Measurements from ENCODE around the gene KANSL1. TPM values are rescaled to one million over a fixed set of nuclear protein-coding genes. Genes with fewer than 3 reads are reported as not detected.

KANSL1 gene
- total RNA-seq, 4 donors from 2014 or later: 80.3 to 201 (median 146) TPM

GRCh38 chr17:46139432-46140210 is 53.6 kb downstream of the KANSL1 start:
- no peak overlapping the region for H3K27ac ChIP-seq
- intact Hi-C loops (cut with DNase I; ENCODE audit: low total_unique reads): no loop called here
- WGBS, 2 donors (ENCODE audit: low coverage in 1 of 2): 57 to 64% methylated on average over 5 of the region's 5 CpGs
- peaks cover 16 to 75% (median 42%) of the 10 kb centered on the region in 4 donors for H3K4me1 ChIP-seq
- TF ChIP-seq POLR2A (IDR thresholded peaks at IDR 0.05): no peak
- no peak for TF ChIP-seq EP300 (IDR thresholded peaks at IDR 0.05; ENCODE audit: low read depth)
- no peak for TF ChIP-seq POLR2AphosphoS5 (IDR thresholded peaks at IDR 0.05)
- TF ChIP-seq, protein P1, sequence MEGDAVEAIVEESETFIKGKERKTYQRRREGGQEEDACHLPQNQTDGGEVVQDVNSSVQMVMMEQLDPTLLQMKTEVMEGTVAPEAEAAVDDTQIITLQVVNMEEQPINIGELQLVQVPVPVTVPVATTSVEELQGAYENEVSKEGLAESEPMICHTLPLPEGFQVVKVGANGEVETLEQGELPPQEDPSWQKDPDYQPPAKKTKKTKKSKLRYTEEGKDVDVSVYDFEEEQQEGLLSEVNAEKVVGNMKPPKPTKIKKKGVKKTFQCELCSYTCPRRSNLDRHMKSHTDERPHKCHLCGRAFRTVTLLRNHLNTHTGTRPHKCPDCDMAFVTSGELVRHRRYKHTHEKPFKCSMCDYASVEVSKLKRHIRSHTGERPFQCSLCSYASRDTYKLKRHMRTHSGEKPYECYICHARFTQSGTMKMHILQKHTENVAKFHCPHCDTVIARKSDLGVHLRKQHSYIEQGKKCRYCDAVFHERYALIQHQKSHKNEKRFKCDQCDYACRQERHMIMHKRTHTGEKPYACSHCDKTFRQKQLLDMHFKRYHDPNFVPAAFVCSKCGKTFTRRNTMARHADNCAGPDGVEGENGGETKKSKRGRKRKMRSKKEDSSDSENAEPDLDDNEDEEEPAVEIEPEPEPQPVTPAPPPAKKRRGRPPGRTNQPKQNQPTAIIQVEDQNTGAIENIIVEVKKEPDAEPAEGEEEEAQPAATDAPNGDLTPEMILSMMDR (IDR thresholded peaks at IDR 0.05): no peak
- no peaks in the 10 kb centered on the region for H3K27me3 ChIP-seq
- H3K9me3 ChIP-seq: no peaks in the 10 kb centered on the region
- no peak for DNase-seq
- in situ Hi-C loops (cut with MboI; ENCODE audit: low pct_ligation_motif_present in 1 of 4, low pct_unique_long_range_greater_than_20kb in 1 of 4, low sequenced_read_pairs in 3 of 4): no loop called here
- no peaks in the 10 kb centered on the region for H3K36me3 ChIP-seq
- no peak overlapping the region for H3K4me3 ChIP-seq

DNA sequence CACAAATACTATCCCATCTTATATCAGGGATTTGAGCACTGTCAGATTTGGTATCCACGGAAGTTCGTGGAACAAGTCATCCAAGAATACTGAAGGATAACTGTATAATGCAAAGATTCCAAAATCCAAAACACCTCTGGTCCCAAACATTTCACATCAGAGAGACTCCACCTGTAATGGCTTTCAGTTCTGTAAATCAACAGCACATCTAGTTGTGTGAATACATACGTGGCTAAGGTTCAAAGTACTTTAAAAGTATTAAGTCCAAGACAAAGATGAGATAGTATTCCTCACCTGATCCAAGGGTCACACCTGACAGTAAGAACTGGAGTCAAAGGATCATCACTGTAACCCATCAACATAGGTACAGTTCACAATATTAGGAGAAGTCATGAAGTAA is 54.8 kb downstream of the KANSL1 start:
- DNase-seq: no peak
- WGBS, 2 donors (ENCODE audit: low coverage in 1 of 2): 67% methylated on average over 3 of the region's 3 CpGs
- H3K4me1 ChIP-seq: peaks cover 13 to 66% (median 36%) of the 10 kb centered on the region in 4 donors

DNA sequence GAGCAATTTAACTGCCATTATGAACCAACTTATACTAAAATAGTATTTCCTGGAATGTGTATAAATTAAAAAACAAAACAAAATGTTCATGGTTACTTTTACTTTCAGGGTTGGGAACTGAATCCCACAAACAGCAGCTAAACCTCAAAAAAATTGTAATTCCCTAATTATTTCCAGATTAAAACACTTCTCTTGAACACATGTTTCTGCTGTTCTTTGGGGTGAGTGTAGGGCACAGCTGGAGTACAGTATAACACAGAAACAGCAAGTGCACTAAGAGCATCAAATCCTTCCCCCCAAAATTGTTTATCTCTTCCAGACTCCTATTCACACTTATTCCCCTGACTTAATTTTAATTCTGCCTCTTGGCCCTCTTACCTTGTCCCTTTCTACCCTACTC is 56.4 kb downstream of the KANSL1 start:
- no peak for DNase-seq
- Histone ChIP-seq H3K27ac (no peak overlapping the region), H3K27me3 (no peaks in the 10 kb centered on the region), H3K36me3 (no peaks in the 10 kb centered on the region), H3K4me1 (peaks cover 13 to 54% (median 34%) of the 10 kb centered on the region in 4 donors), H3K9me3 (no peaks in the 10 kb centered on the region), H3K4me3 (no peak overlapping the region)
- TF ChIP-seq EP300 (IDR thresholded peaks at IDR 0.05; ENCODE audit: low read depth) (no peak), POLR2AphosphoS5 (IDR thresholded peaks at IDR 0.05) (no peak), POLR2A (IDR thresholded peaks at IDR 0.05) (no peak)
- TF ChIP-seq, protein P1 (IDR thresholded peaks at IDR 0.05): no peak
- in situ Hi-C loops (cut with MboI; ENCODE audit: low pct_ligation_motif_present in 1 of 4, low pct_unique_long_range_greater_than_20kb in 1 of 4, low sequenced_read_pairs in 3 of 4) (no loop called here), intact Hi-C loops (cut with DNase I; ENCODE audit: low total_unique reads) (no loop called here)

More for the DNA sequence above, 54.8 kb downstream of the KANSL1 start:
- Histone ChIP-seq H3K27ac (peak overlapping the region in 1 of 4 donors; percentile 0), H3K36me3 (no peaks in the 10 kb centered on the region), H3K27me3 (no peaks in the 10 kb centered on the region), H3K4me3 (no peak overlapping the region), H3K9me3 (no peaks in the 10 kb centered on the region)
- in situ Hi-C loops (cut with MboI; ENCODE audit: low pct_ligation_motif_present in 1 of 4, low pct_unique_long_range_greater_than_20kb in 1 of 4, low sequenced_read_pairs in 3 of 4): no loop called here
- intact Hi-C loops (cut with DNase I; ENCODE audit: low total_unique reads): no loop called here
- TF ChIP-seq, protein P1 (IDR thresholded peaks at IDR 0.05): no peak
- TF ChIP-seq POLR2AphosphoS5 (IDR thresholded peaks at IDR 0.05) (no peak), POLR2A (IDR thresholded peaks at IDR 0.05) (no peak), EP300 (IDR thresholded peaks at IDR 0.05; ENCODE audit: low read depth) (no peak)

GRCh38 chr17:46135879-46136563 is 57.2 kb downstream of the KANSL1 start:
- no peak for DNase-seq
- no peaks in the 10 kb centered on the region for H3K27me3 ChIP-seq
- H3K27ac ChIP-seq: no peak overlapping the region
- no peaks in the 10 kb centered on the region for H3K36me3 ChIP-seq
- intact Hi-C loops (cut with DNase I; ENCODE audit: low total_unique reads) (no loop called here), in situ Hi-C loops (cut with MboI; ENCODE audit: low pct_ligation_motif_present in 1 of 4, low pct_unique_long_range_greater_than_20kb in 1 of 4, low sequenced_read_pairs in 3 of 4) (no loop called here)
- H3K4me1 ChIP-seq: peaks cover 13 to 52% (median 29%) of the 10 kb centered on the region in 4 donors
- no peaks in the 10 kb centered on the region for H3K9me3 ChIP-seq
- no peak overlapping the region for H3K4me3 ChIP-seq
- 73 to 80% methylated on average over 2 to 3 of the region's 3 CpGs for WGBS, 2 donors (ENCODE audit: low coverage in 1 of 2)
- TF ChIP-seq POLR2AphosphoS5 (IDR thresholded peaks at IDR 0.05) (no peak), EP300 (IDR thresholded peaks at IDR 0.05; ENCODE audit: low read depth) (no peak), POLR2A (IDR thresholded peaks at IDR 0.05) (no peak)
- TF ChIP-seq, protein P1 (IDR thresholded peaks at IDR 0.05): no peak

Data from transverse colon (tissue), 4 donors.